ENCODE data around the gene ALX4. TPM values are rescaled to one million over a fixed set of nuclear protein-coding genes. Genes with fewer than 3 reads are reported as not detected.

Gene ALX4
- total and polyA plus RNA-seq, 2 experiments from 2014 or later = not detected

- TF ChIP-seq REST (IDR thresholded peaks at IDR 0.05; ENCODE audit: unreplicated experiment) = no peak
- no peak for TF ChIP-seq EZH2 (IDR thresholded peaks at IDR 0.05; ENCODE audit: low read depth, unreplicated experiment)
- TF ChIP-seq STAT1 (IDR thresholded peaks at IDR 0.05; ENCODE audit: unreplicated experiment) = no peak
- TF ChIP-seq POLR2AphosphoS5 (IDR thresholded peaks at IDR 0.05; ENCODE audit: low read depth) = no peak
- TF ChIP-seq ZNF331 (CRISPR knock-in tag; IDR thresholded peaks at IDR 0.05; ENCODE audit: low read depth) = no peak
These were observed 52.4 kb downstream of the ALX4 start (continued) for GRCh38 chr11:44257338-44258189.

GRCh38 chr11:44256673-44257291, 53.2 kb downstream of the ALX4 start:
- ATAC-seq (no peak), DNase-seq (ENCODE audit: low spot score) (no peak)
- Histone ChIP-seq H3K79me2 (replicated peaks; ENCODE audit: insufficient read depth) (no peaks in the 10 kb centered on the region), H3F3A (replicated peaks; ENCODE audit: low read depth) (no peaks in the 10 kb centered on the region), H2AFZ (no peak overlapping the region), H3K27me3 (ENCODE audit: insufficient read depth) (no peaks in the 10 kb centered on the region), H4K20me1 (replicated peaks; ENCODE audit: insufficient read depth) (no peaks in the 10 kb centered on the region), H3K4me1 (ENCODE audit: insufficient read depth) (no peaks in the 10 kb centered on the region), H3K4me2 (no peak overlapping the region), H3K4me3 (no peak overlapping the region), H3K27ac (ENCODE audit: low read depth) (no peak overlapping the region), H3K9me2 (ENCODE audit: insufficient read depth) (0 out of 2 replicates have a peak, but pooled peaks cover 1% of the 10 kb centered on the region), H3K36me3 (ENCODE audit: insufficient read depth) (peaks cover 14% of the 10 kb centered on the region; the same call in 1 of the 2 replicates)
- H3K36me3 Mint-ChIP-seq (ENCODE audit: low read depth) = peaks cover 19% of the 10 kb centered on the region
- no peak for TF ChIP-seq ZNF462 (CRISPR knock-in tag; IDR thresholded peaks at IDR 0.05)
- no peak overlapping the region for H3K27ac Mint-ChIP-seq
- peaks cover 2% of the 10 kb centered on the region for H3K27me3 Mint-ChIP-seq (ENCODE audit: insufficient read depth, low read depth, poor library complexity)
- no peak overlapping the region for H3K4me3 Mint-ChIP-seq
- no peaks in the 10 kb centered on the region; the same call in 2 of the 3 replicates for H3K4me1 Mint-ChIP-seq
- H3K9me3 Mint-ChIP-seq = peaks cover 19% of the 10 kb centered on the region

Data from GM23338 (cell line).